ENCODE results near the gene DSCAM.

DNA sequence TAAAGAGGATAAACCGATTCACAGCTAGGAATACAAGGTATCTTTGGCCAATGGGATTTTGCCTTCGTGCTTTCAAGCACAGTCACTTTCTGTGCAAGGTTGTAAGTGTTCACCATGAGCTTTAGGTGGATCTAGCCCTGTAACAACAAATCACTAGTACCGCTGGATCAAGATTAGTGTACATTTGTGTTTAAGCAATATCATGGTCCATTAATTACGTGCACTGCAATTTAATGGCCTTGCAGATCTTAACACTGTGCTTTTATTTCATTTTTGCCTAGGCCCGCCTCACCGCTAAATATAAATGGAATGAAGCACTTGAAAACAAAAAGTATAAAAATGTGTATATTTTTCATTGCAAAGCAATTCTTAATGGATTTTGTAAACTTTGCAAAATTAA is 461.1 kb downstream of the DSCAM start:
- TF ChIP-seq, protein P1, sequence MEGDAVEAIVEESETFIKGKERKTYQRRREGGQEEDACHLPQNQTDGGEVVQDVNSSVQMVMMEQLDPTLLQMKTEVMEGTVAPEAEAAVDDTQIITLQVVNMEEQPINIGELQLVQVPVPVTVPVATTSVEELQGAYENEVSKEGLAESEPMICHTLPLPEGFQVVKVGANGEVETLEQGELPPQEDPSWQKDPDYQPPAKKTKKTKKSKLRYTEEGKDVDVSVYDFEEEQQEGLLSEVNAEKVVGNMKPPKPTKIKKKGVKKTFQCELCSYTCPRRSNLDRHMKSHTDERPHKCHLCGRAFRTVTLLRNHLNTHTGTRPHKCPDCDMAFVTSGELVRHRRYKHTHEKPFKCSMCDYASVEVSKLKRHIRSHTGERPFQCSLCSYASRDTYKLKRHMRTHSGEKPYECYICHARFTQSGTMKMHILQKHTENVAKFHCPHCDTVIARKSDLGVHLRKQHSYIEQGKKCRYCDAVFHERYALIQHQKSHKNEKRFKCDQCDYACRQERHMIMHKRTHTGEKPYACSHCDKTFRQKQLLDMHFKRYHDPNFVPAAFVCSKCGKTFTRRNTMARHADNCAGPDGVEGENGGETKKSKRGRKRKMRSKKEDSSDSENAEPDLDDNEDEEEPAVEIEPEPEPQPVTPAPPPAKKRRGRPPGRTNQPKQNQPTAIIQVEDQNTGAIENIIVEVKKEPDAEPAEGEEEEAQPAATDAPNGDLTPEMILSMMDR (IDR thresholded peaks at IDR 0.05 in 8 of 11, conservative IDR thresholded peaks at IDR 0.05 in 3 of 11), result no peak
- TF ChIP-seq POLR2A (IDR thresholded peaks at IDR 0.05) (no peak), POLR2AphosphoS5 (IDR thresholded peaks at IDR 0.05) (no peak)

Data from spleen (tissue), 7 donors.